ENCODE results near the gene SLC16A9. TPM values are rescaled to one million over a fixed set of nuclear protein-coding genes. Genes with fewer than 3 reads are reported as not detected.

Gene SLC16A9
- total RNA-seq (2022; extraction: Qiagen RNA extraction; ENCODE audit: low read depth), result 0.06 to 0.17 TPM (median 0.07 TPM) in 5 replicates

GRCh38 chr10:59709395-59710125 is at the start of gene SLC16A9:
Gene SLC16A9, minus strand, starts transcription at chr10:59709850. Its CDS starts 25,559 bp downstream, at chr10:59684291.

GRCh38 chr10:59753267-59753666 is 43.6 kb upstream of the SLC16A9 start, which contains the start of gene MRLN:
Gene MRLN, minus strand, starts transcription at chr10:59753455.

Other genes with a start within 250 kb of the SLC16A9 start
- gene MRLN, start 43.6 kb upstream of the SLC16A9 start, total RNA-seq (2022; extraction: Qiagen RNA extraction; ENCODE audit: low read depth), result not detected in 5 replicates
- 27.8 to 34.4 TPM (median 31.5 TPM) in 5 replicates for gene CCDC6, start 196.7 kb upstream of the SLC16A9 start, total RNA-seq (2022; extraction: Qiagen RNA extraction; ENCODE audit: low read depth)

Data from A549 treated with GW870086 at 1 μM for 4 hours (cell line).